Astrocyte of the hippocampus (primary cell): ENCODE measurements around the gene PDE4D.

ENCODE experiments used
- DNase-seq: peaks from one replicate; pipeline ENCODE4 v3.0.0; 2011; ENCODE audit warnings: low read depth, low spot score

PDE4D gene

DNA sequence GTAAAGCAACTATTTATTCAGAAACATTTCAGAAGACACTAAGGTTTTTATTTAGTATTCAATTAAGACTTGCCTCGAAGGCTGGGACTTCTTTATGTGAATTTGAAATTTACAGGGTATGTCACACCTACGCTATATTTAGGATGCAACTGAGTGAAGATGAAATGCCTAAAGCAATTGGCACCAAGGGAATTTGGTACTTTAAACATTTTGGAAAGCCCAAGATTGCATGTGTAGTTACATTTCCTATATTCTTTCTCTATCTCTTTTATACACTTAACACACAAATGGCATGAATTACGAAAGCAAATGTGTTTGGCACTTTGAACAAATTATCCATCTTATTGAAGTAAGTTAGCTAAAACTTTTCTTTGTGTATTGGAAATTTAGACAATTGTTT is 633.3 kb downstream of the PDE4D start:
- DNase-seq, result no peak

DNA sequence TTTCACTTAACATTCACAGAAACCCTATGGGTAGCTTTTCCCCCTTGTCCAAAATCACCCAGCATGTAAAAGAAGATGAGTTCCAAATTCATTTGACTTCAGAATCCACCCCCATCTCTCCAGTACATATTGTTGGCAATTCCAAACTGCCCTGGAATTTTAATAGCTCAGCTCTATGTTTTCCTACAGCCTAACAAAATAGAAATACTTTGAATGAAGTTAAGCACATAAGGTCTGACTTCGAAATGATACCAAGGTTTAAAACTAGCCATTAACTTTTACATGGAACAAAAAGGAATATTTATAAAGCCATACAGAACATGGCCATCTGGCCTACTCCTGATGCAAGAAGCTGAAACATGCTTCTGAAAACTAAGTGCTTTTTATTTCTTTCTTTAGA is 634.3 kb downstream of the PDE4D start:
- DNase-seq, result no peak

DNA sequence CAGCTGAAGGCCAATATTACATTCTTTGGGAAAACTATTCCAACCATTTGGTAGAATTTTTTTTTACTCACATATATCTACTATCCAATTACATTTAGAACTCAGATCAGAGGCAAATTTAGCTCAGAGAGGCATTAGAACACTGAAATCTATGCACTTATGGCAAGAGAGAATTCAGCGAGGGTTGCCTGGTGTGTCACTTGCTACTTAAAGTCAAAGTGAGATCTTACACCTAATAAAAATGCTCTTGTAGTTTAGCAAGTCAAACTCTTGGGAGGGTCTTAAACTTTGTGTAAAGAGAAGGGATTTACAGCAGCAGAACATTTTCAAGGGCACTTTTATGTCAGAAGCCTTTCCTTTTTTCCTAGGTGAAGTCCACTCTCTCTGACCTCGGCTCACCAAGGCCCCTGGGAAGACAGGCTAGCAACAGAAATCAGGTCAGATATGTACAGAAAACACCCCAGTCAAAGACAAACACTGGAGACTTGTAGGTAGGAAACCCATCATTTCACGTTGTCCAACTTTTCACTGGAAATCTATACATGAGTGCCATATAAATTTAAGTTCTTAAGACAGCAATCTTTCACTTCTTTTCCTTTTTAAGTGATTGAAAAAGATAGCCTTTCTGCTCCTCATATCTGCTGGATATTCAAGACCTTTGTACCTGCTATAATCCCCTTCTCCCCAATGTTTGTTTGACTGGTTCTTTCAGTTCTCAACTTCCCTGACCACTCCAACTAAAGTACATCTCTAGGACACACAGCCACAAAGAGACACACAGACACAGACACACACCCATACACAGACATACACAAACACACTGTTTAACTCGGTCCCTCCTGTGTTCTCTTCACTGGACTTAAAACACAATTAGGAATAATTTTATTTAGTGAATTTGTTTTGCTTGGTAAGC is 635.8 kb downstream of the PDE4D start:
- DNase-seq, result no peak

DNA sequence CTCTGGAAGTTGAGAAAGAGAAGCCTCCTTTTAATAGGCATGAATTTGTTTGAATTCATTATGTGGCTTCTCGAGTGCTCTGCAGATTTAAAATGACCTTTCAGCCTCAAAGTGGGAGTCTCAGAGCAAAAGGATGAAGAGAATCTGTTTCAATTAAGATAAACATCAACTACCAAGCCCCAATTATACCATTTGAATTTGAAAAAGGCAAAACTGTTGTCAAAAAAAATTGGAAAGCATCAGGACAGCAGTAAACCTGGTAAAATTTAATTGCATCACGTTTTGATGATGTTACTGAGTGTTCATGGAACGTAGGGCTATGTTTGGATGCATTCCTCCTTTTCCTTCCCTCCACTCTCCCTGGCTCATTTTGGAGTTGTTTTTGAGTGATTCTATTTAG is 637.2 kb downstream of the PDE4D start:
- DNase-seq, result no peak

DNA sequence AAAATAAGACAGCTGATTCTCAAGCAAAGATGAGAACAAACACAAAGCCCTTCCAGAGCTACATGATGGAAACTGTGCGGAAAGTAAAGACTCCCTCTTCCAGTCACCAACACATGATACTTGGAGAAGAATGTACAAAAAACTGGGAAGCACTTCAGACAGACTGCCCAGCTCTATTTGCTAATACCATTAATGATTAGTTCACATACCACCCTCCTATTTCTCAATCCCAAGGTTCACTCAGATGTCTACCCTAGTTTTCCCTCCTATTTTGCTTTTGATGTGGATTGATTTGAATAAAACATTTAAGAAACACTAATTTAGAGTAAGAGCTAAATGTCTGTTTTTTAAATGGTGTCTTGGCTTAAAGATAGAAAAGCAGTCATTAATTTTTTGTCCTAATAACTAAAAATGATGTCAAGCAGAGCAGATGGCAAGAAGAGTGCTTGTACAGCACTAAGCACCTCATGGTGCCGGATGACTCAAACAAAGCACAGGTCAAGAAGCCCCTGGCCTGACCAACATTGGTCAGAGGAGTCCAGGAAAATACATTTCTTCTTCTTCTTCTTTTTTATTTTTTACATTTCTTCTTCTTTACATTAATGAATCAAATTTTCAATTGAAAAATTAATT is 639.4 kb downstream of the PDE4D start:
- no peak for DNase-seq

DNA sequence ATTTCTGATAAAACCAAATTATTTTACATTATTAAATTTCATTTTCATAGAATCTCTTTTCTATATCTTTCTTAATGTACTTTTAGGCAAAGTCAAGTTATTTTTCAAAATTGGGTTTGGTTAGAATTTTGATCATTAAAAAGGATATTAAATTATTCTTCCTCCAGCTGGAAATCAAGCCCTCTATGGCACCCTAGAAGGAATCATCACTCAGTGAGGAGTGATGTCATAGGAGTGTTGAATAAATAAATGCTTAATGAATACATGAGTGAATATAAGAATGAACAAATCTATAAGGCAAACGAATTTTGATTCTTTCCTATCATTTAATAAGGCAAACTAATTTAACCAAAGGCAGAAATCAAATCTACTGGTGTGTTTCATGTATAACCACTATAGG is 639.9 kb downstream of the PDE4D start:
- no peak for DNase-seq

DNA sequence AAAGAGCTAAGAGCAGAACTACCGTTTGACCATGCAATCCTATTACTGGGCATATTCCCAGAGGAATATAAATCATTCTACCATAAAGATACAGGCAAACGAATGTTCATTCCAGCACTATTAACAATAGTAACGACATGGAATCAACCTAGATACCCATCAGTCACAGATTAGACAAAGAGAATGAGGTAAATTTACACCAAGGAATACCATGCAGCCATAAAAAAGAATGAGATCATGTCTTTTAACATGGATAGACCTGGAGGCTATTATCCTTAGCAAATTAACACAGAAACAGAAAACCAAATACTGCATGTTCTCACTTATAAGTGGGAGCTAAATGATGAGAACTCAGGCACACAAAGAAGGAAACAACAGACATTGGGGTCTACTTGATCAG is 641.9 kb downstream of the PDE4D start:
- no peak for DNase-seq

DNA sequence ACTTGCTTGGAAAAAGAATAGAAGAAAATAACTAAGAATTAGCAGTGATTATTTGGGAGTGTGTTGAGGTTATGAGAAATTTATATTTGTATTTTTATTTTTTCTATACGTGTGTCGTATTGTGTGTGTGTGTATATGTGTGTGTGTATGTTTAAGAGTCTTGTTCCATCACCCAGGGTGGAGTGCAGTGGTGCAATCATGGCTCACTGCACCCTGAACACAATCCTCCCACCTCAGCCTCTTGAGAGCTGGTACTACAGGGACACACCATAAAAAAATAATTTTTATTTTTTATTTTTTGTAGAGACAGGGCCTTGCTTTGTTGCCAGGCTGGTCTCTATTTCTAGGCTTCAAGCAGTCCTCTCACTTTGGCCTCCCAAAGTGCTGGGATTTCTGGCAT is 643.8 kb downstream of the PDE4D start:
- DNase-seq, result no peak

DNA sequence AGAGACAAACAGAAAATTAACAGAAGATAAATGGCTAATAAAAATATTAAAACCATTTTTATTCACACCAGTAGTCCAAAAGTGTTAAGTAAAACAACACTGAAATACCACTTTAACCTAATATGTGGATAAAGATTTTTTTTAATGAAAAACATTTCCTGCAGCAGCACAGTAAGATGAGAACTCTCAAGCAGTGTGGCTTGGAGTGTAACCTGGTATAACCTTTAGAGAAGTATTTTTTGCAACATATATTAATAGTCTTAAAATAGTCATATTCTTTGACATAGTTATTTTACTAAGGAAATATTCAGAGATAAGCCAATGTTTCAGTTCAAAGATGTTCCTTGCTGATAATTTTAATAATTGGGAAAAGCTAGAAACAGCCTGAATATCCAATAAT is 644.4 kb downstream of the PDE4D start:
- DNase-seq, result no peak

DNA sequence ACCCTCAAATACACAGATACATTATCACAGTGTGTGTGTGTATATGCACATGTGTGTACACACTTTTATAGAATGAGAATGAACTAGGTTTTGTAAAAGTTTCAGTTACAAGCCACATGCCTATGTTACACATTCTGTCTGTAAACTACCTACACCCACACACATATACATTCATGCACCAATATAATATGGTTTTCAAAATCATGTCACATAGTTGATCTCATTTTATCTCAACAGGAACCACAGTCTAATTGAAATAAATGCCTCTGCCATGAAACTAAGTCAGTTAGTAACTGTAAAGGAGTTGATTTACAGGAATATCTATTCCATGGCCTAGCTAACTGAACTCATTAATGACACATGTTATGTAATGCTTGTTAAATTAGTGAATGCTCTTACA is 646.6 kb downstream of the PDE4D start:
- DNase-seq, result no peak

DNA sequence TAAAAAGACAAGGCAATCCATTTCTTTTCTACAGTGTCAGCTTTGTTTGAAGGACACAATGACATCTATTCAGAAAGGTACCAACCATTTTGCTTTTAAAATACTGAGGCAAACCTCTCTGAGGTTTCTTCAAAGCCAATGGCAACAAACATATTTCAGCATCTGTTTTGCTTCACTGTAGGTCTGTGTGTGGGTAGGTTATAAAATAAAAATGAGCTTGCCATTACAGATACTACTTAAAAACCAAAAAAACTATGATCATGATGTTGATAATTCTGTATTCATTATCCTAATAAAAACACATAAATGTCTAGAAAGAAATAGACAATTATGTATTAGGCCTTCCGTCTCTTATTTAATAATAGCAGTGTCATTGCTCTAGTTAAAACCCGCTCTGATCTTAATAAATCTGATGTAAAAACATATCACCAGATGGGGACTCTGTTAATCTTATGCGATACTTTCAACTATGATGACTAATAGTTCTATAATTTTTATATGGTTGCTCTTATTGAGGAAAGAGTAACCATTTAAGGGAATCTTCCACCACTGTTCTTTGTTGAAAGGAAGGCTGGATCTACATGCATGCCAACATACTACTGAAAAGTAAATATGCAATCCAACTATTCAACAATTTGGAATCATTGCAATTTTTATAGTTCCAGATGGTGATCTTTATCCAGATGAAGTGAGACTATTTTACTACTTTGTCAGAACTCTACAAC is 647.2 kb downstream of the PDE4D start:
- no peak for DNase-seq

DNA sequence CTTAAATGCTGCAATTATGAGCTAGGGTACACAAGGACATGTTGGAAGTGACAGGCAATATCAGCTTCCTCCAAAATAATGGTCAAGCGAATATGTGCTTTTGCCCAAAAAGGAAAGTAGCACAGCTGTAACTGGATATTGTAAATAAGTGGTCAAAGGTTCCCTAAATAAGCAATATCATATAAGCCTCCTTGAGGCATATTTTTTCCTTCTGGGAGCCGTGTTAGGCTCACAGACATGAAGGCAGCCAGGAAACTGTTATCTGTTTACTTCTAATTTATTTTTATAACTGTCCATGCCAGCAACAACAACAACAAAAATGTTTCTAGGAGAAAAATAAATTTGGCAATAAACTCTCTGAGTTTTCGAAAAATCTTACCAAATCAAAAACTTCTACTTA is 648.3 kb downstream of the PDE4D start:
- no peak for DNase-seq

DNA sequence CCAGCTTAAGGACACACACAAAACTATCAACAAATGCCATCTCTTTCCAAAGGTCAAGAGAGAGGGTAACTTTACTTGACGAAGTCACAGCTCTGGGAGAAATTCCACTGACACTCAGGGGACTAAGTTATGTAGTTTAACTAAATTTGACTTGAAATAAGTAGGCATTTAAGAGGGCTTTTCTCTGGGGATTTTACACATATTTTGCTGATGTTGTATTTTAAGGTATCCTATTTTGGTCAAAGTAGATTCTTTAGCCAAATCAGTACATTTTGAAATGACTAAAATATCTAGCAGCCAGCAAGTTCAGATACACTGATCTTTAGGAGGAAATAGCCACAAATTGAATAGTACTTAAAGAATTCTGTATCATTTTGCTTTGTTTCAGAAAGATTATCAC is 652.0 kb downstream of the PDE4D start:
- no peak for DNase-seq

DNA sequence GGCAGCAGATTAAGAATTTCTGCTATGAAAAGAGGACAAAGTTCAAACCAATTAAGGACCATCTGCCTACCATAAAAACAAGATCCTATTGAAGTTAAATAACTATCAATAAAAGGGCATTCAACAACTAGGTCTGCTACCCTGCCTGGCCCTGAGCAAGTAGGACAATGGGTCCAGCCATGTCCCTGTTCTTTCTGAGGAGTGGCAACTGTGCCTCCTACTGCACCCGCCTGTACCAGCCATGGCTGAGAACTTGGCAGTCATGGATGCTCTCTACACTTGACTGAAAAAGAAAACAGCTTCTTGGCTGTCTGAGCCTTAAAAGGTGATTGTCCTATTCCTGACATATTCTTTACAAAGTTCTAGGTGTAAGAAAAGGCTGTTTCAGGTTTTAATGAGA is 652.4 kb downstream of the PDE4D start:
- DNase-seq, result no peak

DNA sequence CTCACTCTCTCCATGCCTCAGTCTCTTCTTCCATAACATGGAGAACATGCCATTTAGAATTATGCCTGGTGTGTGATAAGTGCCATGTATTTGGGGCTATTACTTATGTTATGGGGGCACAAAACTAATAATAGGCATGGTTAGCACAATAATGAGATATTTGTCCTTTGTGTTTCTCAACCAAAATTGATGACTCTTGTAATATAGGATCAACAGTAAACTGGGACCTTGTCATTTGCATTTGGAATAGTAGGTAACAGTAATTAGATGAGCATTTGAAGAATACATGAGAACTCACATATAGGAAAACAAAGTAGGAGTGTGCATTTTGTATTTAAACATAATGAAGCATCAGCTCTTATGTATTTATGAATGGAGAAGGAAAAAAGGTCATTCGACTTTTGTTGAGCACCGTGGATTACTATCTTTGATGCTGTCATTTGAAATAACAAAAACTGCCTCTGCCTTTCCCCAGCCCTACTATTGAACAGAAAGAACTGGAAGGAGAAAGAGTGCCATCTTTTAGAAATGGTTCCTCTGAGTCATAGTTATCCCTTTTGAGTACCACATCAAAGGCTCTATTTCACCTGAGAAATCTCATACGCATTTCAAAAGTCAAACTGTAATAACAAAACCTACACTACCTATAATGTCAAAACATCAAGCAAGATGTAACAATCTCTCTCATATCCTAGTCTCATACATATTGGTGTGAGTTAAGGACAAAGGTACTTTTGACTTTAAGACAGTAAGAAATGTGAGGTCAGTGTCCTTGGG is 655.2 kb downstream of the PDE4D start:
- DNase-seq, result no peak

DNA sequence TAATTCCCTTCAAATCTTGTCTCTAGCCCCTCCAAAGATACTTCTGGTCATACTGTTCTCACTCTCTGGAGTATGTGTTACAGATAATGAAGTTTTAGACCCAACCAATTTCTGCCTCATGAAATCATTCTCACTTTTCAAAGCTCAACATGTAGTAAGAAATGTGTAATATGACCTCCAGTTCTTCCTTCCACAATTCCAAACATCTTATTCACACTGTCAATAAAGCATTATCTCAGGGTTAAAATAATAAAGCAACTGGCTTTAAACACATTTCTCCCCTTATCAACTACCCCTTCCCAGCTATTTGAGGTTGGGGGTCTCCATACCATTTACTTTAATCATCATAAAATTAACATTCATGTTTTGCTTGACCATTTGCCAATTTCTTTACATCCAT is 656.5 kb downstream of the PDE4D start:
- peak; percentile 18 for DNase-seq

DNA sequence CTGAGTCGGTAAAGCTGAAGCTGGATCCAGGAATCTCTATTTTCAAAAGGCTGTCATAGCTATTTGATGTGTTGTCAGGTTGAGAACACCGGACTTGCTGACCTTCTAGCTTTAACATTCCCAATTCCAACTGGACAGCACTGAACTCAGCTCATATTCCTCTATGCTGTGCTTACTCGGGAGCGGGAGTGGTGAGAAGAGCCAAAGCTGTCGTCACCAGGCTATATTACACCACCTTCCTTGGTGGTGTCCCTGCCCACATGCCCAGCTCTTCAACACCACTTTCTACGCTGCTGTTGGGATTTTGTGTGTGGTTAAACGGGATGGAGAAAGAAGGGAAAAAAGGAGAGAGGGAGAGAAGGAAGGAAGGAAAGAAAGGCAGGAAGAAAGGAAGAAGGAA is 657.1 kb downstream of the PDE4D start:
- DNase-seq, result no peak

DNA sequence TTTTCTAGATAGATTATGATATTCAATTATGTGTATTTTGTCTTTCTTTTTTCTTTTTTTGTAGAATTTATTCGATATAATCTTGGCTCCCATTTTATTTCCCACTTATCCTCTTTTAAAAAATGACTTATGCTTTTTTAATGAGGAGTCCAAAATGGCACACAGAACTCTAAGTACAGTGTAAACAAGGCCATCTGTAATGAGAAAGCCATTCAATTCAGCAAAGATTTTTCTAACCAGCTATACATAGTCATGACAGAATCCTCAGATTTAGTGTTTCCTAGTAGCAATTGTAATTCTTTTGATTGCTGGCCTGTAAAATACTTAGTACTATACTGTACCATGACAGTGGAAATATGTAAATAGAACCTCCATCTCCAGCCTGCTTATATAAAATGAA is 659.3 kb downstream of the PDE4D start:
- DNase-seq, result no peak

DNA sequence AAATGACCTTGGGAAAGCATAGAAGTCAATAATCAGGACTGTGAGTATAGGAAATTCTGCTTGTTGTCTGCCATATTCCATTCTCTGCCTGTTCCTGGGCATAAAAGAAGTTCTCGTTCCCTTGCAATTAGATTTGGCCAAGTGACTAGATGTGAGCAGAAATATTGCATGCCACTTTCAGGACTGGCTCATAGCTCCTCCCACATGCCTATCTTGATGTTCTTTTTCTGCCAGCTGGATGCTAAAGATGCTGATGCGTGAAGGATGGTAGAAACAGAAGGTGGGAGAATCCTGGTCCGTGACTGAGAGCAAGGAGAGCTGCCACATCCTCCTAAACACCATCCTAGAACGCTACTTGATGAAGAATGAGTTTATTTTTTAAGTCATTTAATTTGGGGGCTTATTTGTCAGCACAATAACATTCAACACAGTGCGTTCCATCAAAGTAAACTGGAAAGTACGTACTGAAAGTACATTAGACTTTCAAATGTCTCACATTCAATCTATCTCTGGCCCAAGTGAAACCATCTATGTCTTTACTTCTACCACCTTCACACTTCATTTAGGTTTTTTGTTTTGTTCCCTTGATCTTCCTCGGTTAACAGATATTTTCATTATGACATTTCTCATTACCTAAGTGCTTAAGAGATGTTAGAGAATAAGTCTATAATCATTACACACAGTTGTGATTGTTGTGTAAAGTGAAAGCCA is 662.1 kb downstream of the PDE4D start:
- no peak for DNase-seq

DNA sequence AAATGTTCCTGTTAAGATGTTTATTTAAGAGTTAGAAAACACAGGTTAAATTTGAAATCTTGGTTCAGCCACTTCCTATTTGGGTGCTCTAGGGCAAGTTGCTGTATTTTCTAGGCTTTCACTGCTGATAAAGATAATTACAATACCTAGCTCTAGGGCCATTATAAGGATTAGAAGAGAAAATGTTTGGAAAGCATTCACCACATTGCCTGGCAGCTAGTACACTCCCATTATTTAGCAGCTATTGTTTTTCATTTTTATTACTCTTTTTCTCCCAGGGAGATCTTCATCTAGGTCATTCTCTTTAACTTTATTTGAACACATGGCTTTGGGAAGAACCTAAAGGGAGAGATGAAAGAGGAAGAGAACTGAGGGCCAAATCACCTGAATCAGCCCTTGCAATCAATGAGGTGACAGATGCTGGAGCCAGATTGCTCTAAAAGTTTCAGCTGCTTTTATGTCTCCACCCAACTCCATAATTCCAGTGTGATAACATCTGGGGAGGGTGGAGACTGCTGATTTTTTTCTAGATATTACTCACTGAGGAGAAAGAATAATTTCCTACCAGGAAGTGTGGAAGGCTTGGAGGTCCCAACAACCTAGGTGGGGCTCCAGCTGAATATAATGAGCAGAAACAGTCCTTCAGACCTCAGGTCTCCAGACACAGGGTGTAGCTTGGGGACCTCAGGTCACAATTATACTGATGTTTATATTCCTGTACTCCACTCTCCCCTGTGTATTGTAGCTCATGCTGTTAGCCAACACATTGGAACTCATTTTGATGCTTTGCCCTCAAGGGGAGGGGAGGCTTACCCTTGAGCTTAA is 670.6 kb downstream of the PDE4D start:
- DNase-seq, result no peak
